Sigmoid colon (tissue), 4 donors: ENCODE results near the gene PROX2.

Experiments used
- POLR2A ChIP-seq, 2 donors: fragments of 450-650 bp; IDR thresholded peaks; one replicate each; pipeline ENCODE4 v1.6.1; 2016; ENCODE audit warnings: antibody characterized with exemption in 2 of 2, mild to moderate bottlenecking in 2 of 2, moderate library complexity in 2 of 2
- POLR2AphosphoS5 ChIP-seq, 4 donors: sonication (generic); formaldehyde crosslinking; IDR thresholded peaks; one replicate each; pipeline ENCODE4 v1.6.1; 2017; ENCODE audit warnings: antibody characterized with exemption in 4 of 4
- TF ChIP-seq, protein P1 (sequence below), 4 experiments: fragments of 450-650 bp in 3 of 4; fragments of 200-600 bp in 1 of 4; IDR thresholded peaks; one replicate each; pipeline ENCODE4 v1.5.1; 2016 to 2019; ENCODE audit warnings: antibody characterized with exemption in 4 of 4, mild to moderate bottlenecking in 3 of 4, moderate library complexity in 2 of 4

DNA sequence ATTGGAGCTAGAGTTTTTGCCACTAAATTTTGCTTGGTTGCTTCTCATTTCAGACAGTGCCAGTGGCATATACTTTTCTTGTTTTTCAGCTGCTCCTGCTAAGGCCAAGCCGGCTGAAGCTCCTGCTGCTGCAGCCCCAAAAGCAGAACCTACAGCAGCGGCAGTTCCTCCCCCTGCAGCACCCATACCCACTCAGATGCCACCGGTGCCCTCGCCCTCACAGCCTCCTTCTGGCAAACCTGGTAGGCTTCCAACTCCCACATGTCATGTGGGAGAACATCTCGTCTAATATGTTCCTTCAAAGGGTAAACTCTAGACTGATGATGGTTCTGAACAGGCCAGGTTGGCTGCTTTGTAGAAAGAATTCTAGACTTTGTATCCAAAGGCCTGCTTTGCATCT is 16.8 kb upstream of the PROX2 start:
- TF ChIP-seq, protein P1, sequence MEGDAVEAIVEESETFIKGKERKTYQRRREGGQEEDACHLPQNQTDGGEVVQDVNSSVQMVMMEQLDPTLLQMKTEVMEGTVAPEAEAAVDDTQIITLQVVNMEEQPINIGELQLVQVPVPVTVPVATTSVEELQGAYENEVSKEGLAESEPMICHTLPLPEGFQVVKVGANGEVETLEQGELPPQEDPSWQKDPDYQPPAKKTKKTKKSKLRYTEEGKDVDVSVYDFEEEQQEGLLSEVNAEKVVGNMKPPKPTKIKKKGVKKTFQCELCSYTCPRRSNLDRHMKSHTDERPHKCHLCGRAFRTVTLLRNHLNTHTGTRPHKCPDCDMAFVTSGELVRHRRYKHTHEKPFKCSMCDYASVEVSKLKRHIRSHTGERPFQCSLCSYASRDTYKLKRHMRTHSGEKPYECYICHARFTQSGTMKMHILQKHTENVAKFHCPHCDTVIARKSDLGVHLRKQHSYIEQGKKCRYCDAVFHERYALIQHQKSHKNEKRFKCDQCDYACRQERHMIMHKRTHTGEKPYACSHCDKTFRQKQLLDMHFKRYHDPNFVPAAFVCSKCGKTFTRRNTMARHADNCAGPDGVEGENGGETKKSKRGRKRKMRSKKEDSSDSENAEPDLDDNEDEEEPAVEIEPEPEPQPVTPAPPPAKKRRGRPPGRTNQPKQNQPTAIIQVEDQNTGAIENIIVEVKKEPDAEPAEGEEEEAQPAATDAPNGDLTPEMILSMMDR (IDR thresholded peaks at IDR 0.05) = no peak
- TF ChIP-seq POLR2AphosphoS5 (IDR thresholded peaks at IDR 0.05) (no peak), POLR2A (IDR thresholded peaks at IDR 0.05) (no peak)
